GM19351 (cell line): ENCODE data around the gene RPTOR.

Experiments used
- ATAC-seq: cut with Tn5 transposase; IDR thresholded peaks from one replicate; pipeline ENCODE4 v1.9.1; 2021; ENCODE audit warnings: mild to moderate bottlenecking, moderate library complexity; ENCODE audit not compliant: unreplicated experiment

Gene RPTOR

GRCh38 chr17:80836971-80837481 is 292.4 kb downstream of the RPTOR start:
- ATAC-seq = no peak

- no peak for ATAC-seq
These were observed 293.1 kb downstream of the RPTOR start for GRCh38 chr17:80837711-80838110.

- no peak for ATAC-seq
These were observed 293.8 kb downstream of the RPTOR start for GRCh38 chr17:80838311-80839025.

- ATAC-seq = no peak
These were observed 294.3 kb downstream of the RPTOR start for GRCh38 chr17:80839026-80839345.

GRCh38 chr17:80839511-80839941 is 294.9 kb downstream of the RPTOR start:
- ATAC-seq = no peak

GRCh38 chr17:80839970-80840369 is 295.3 kb downstream of the RPTOR start:
- ATAC-seq = no peak

GRCh38 chr17:80842456-80843013 is 297.9 kb downstream of the RPTOR start:
- no peak for ATAC-seq

GRCh38 chr17:80843741-80844156 is 299.1 kb downstream of the RPTOR start:
- ATAC-seq = no peak

- no peak for ATAC-seq
These were observed 299.9 kb downstream of the RPTOR start for GRCh38 chr17:80844418-80844990.

GRCh38 chr17:80845069-80845862 is 300.6 kb downstream of the RPTOR start:
- ATAC-seq = no peak

GRCh38 chr17:80845863-80846671 is 301.4 kb downstream of the RPTOR start:
- ATAC-seq = no peak

- ATAC-seq = no peak
These were observed 302.3 kb downstream of the RPTOR start for GRCh38 chr17:80846932-80847331.

- ATAC-seq = no peak
These were observed 303.0 kb downstream of the RPTOR start for GRCh38 chr17:80847496-80848230.

- ATAC-seq = no peak
These were observed 303.9 kb downstream of the RPTOR start for GRCh38 chr17:80848449-80849102.

- ATAC-seq = no peak
These were observed 304.5 kb downstream of the RPTOR start for GRCh38 chr17:80849119-80849518.

GRCh38 chr17:80850109-80850508 is 305.5 kb downstream of the RPTOR start:
- no peak for ATAC-seq

GRCh38 chr17:80850817-80851216 is 306.2 kb downstream of the RPTOR start:
- ATAC-seq = no peak

- no peak for ATAC-seq
These were observed 306.8 kb downstream of the RPTOR start for GRCh38 chr17:80851277-80851925.

- ATAC-seq = no peak
These were observed 307.9 kb downstream of the RPTOR start for GRCh38 chr17:80852476-80853015.
